Hypothalamus (tissue), 51 donors: ENCODE results near the gene AKAIN1.

Experiments used
- DNase-seq, 51 donors: peaks; one replicate each; lab custom pipeline; 2025; lab: John Stamatoyannopoulos, UW

The AKAIN1 gene

GRCh38 chr18:5197032-5197434 lies at the start of gene AKAIN1:
AKAIN1 (minus strand) TSS chr18:5197257; CDS start chr18:5197053, 204 bp downstream.
- DNase-seq, result peak in 31 of 51 donors; percentile 0 to 53 (median 11)

DNA sequence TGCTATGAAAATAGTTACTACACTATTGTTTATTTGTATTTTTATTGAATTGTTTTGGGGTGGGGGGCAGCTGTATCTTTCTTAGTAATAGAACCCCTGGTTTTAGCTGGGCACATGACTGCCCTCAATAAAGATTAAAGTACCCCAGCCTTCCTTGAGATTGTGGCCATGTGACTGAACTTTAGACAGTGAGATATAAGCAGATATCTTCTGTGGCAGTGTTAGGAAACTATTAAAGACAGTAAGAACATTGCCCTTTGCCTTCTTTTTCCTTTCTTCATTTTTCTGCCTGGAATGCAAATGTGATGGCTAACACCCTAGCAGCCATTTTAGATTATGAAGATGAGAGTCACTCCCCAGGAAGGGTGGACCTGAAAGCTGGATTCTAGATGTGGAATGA lies 47.9 kb upstream of the AKAIN1 start:
- DNase-seq, result no peak

- no peak for DNase-seq
Observed at GRCh38 chr18:5239447-5239846, 42.4 kb upstream of the AKAIN1 start.

GRCh38 chr18:5238371-5238976 lies 41.4 kb upstream of the AKAIN1 start:
- peak in 35 of 51 donors; percentile 6 to 59 (median 38) for DNase-seq

DNA sequence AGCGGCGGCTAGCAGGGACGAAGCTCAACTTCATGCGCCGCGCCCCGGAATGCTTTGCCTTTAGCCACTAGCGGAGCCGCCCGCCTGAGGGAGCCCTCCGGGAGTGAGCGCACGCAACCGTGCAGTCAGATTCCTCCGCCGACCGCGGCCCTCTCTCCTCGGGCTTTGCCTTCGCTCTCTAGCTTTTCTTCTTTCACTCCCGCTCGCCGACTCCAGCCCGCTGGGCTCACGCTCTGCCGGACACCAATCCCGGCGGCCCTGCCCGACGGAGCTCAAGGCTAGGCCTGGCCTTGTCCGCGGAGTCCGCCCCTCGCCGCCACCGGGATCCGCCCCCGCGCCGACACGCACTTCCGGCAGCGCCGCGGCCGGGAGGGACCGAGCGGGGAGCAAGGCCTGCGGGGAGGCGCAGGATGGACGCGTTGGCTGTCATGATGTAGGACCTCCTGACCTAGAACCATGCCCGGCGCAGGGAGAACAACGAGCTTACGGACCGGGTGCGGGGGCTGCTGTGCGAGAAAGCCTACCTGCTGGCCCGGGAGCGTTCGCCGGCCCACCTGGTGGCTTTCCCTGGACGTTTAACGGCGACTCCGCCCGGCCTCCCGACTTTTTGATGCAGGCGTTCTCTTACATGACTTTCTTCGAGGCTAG lies 40.8 kb upstream of the AKAIN1 start:
- peak; percentile 49 to 98 (median 88) for DNase-seq

GRCh38 chr18:5237083-5237722 lies 40.1 kb upstream of the AKAIN1 start:
- DNase-seq, result peak in 26 of 51 donors; percentile 12 to 82 (median 41)

DNA sequence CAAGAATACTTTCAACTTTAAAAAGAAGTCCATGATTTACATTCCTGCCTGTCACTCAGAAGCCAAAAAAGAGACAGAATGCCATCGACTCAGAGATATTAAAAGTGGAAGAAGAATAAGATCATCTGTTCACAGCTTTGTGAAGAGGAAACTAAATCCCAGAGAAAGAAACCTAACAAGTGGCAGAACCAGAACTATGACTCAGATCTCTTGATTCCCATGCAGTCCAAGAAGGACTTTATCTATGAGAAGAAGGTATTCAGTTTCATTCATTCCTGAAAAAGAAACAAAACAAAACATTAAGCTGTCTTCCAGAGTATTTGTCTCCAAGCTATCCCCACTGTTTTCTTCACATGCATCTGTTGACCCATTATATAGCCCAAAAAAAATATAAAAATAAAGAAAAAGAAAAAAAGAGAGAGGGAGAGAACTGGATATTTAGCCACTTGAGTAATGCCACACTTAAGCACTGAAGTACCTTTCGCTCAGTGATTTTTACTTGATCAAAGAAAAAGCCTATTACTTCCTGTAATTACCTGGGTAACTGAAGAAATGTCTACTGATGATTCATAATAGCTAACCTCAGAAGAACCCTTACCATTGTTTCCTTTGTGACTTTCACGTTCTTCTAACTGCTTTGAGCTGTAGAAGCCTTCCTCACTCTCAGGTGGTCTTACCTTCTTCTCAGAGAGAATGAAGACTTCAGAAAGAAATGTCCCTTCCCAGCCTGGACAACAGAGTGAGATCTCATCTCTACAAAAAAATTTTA lies 17.7 kb upstream of the AKAIN1 start:
- DNase-seq, result no peak

DNA sequence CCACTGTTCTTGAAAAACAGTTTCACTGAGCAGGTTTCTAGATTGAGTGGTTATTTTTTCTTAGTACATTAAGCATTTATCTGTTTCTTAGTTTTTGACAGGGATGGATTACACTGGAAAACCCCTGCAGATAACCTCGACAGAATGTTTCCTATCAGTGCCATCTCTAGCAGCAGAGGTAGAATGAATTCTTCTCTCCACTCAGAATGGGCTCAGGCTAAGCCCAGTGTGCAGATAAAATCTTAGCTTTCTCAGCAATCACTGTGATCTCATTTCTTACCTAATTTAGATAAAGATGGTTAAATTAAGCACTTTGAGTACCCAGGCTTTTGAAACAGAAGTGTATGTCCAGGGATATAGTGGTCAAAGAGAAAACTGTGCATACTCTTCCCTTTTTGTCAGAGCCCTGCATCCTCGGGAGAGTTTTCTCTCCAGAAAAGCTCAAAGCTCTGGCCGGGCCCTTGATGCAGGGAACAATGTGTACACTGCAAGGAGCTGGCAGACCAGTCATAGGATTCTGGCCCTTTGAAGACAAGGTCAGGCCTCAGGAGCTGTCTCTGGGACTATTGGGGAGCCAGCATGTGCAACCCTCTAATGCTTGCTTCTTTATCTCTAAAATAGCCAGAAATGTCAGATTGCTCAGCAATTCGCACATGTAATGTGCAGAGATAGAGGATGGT lies 10.6 kb upstream of the AKAIN1 start:
- no peak for DNase-seq

DNA sequence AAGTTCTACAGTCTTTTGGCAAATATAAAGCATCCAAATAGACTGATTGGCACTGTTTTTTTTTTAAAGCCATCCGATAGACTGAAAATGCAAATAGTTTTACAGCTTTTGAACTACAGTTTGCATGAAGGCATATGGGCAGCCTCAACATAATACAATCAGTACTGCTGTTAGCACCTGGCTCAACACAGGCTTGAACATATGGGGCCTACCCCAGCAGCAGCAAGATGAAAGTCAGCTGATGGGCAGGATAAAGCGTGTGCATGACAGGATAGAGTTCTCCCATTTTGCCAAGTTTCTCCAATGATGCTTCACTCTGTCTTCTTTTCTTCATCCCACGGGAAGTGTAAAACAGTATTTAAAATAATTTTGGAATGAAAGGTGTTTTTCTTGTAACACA lies 1.3 kb upstream of the AKAIN1 start:
- no peak for DNase-seq

DNA sequence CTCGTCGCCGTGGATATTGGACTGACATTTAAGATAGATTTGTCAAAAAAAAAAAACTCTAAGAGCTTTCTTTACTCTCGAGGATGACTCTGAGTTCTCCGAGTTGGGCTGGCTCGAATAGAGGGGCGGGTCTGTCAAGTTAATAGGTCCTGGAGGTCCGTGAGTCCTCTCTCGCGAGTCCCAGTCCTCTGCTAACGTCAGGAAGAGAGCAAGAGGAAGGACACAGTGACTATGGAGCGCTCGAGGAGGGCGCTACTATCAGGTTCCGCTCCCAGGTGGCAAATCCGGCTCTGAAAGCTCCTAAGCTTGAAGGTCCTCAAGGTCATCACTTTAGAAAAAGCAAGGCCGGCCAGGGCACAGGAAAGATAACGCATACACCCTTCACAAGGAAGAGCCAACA lies 404 bp upstream of the AKAIN1 start:
- DNase-seq, result peak in 1 of 51 donors; percentile 19

DNA sequence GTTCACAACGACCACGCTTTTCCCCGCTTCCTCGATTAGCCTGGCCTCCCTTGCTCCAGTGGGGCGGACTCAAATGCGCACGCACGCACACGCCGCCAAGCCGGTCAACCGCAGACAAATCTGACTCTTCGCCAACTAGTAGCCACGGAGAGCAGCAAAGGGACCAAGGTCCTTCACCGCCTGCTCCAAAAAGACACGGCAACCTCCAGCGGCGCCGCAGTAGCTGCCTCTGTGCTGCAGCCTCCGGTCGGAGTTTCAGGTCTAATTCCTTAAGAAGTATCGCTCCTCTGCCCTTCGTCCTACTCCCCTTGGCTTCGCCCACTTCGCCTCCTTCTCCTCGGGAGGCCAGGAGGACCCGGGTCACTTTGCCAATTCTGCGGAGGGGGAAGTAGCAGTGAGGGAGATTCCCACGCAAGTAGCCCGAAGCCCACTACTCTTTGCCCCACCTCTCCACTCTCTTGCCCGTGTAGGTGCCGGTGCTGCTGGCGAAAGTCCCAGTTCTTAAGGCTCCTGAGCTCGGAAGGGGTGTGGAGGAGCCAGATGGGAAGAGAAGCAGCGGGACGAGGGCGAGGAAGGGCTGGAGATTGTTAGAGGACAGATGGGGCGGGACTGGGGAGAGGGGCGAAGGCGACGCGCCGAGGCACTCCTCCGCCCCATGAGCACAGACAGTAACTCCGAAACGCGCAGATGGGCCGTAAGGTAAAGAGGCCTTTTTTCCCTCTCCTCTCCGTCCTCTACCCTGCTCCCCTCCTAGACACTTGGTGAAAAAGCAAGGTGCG lies 615 bp downstream of the AKAIN1 start:
- DNase-seq, result peak in 1 of 51 donors; percentile 1

GRCh38 chr18:5195656-5196055 lies 1.4 kb downstream of the AKAIN1 start:
- DNase-seq, result no peak

DNA sequence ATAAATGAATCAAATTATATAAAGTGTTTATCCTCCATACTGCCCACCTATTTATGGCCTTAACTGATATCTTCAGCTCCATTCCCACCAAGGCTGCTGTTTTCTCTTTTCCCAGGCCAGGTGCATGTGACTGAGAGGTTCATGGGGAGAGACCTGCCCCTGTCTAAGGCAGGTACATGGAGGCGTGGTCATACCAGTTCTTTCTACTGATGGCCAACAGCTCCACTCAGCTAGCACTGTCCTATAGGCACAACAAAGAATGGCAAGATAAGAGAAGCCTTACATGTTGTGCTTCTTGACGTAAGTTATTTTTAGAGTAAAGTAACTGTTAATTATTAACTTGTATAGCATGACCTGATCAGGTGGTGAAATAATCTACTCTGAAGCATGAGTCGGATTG lies 16.8 kb downstream of the AKAIN1 start:
- no peak for DNase-seq

GRCh38 chr18:5178519-5178918 lies 18.5 kb downstream of the AKAIN1 start:
- DNase-seq, result no peak

- no peak for DNase-seq
Observed at GRCh38 chr18:5175378-5175777, 21.7 kb downstream of the AKAIN1 start.

DNA sequence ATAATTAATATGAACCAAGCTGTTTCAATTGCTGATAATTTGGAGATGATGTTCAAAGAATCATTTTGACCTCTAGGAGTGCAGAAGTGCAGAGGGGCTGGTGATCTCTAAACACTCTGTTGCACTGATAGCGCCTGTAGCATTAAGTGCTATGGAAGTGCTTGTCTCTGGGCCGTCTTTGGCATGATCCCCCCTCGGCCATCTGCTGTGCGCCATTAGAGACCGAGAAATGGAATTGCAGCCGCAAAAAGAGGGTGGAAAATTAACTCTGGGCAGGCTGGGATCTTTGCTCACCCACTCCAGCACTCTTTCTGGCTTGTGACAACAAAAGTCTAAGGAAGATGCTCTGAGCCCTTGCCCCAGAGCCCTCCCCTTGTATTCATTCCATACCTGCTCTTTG lies 23.4 kb downstream of the AKAIN1 start:
- no peak for DNase-seq

DNA sequence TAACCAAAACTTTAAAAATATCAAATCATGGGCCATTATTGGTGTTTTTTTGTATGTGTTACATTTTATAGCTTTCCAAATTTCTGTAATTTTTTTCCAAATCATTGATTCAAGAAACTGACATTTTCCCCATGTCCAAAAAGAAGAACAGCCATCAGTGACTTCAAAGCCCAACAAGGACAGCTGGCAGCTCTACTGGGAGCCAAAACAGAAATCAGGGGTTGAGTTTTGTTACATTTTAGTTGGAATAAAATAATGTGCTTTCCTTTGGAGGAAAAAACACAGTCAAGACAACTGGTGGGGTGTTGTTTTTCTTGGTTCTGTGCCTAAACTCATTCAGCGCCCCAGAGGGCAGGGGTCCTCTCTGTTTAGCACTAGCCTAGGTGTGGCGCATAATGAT lies 23.8 kb downstream of the AKAIN1 start:
- DNase-seq, result no peak

DNA sequence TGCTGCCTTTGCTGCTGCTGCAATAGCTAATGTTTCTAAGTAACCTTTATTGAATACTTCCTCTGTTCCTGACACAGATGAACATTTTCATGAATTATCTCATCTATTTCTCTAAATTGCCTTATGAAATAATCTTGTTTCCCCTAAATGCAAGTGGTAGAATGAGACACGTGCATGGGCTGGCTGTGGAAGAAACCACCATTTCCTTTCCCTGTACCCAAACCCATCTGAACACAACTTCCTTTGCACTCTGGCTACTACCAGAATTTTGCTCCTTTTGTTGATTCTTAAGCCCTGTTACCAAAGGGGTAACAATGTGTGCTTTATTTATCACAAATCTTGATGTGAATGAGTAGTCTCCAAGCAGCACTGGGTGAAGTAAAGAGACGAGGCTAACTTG lies 29.2 kb downstream of the AKAIN1 start:
- no peak for DNase-seq

DNA sequence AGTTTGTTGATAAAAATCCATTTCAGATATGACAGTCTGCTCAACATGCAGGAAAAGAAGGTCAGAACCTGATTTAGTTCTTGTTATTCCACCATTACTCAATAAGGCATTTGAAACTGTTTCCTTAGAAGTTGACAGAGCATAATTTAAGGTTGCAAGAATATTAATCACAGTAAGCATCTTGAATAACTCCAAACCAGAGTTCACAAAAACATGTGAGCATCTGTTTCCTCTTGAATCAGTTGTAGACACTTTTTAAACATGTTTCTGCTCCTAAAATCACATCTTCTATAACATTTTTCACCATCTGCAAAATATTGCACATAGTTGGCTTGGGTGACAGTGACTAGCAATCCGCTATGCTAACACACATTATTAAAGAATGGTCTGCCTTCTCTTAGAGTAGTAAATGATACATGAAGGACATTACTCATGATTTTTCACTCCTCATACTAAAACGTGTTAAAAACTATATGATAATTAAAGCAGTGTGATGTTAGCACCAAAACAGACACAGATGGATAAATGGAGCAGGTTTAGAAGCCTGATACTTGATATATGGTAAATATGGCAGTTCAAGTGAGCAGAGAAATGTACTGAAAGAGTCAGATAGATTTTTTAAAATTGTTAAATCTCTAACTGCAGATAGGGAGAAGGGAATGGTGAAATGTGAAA lies 30.3 kb downstream of the AKAIN1 start:
- DNase-seq, result no peak
